ENCODE data around the gene ENPP3.

GRCh38 chr6:131638013-131638412 is 911 bp downstream of the ENPP3 start:
- TF ChIP-seq EZH2 (IDR thresholded peaks at IDR 0.05; ENCODE audit: insufficient read depth, poor library complexity, severe bottlenecking), result no peak
- no peak for TF ChIP-seq EZH2phosphoT487 (IDR thresholded peaks at IDR 0.05; ENCODE audit: insufficient read depth, low read depth)

Data from GM23248 (cell line).